Ramos (cell line): Measurements from ENCODE around the gene MYO10.

Experiments
- in situ Hi-C: fragments of 300-500 bp; cut with MboI; formaldehyde crosslinking; loops from one replicate; pipeline ENCODE4 v1.14.3; 2022; ENCODE audit warnings: low sequenced_read_pairs; ENCODE audit not compliant: unreplicated experiment

MYO10 gene

GRCh38 chr5:16918891-16919671, 17.0 kb downstream of the MYO10 start:
- in situ Hi-C loops: no loop called here

- in situ Hi-C loops: no loop called here
Observed at GRCh38 chr5:16918156-16918555, 17.9 kb downstream of the MYO10 start.

GRCh38 chr5:16916262-16916878, 19.7 kb downstream of the MYO10 start:
- in situ Hi-C loops: no loop called here

- in situ Hi-C loops: no loop called here
Observed at GRCh38 chr5:16914584-16914983, 21.5 kb downstream of the MYO10 start.

GRCh38 chr5:16914108-16914435, 22.0 kb downstream of the MYO10 start:
- in situ Hi-C loops: no loop called here

- in situ Hi-C loops: no loop called here
Observed at GRCh38 chr5:16913187-16914107, 22.6 kb downstream of the MYO10 start.

- in situ Hi-C loops: no loop called here
Observed at GRCh38 chr5:16912080-16912479, 24.0 kb downstream of the MYO10 start.

GRCh38 chr5:16909464-16909863, 26.6 kb downstream of the MYO10 start:
- in situ Hi-C loops: no loop called here

- in situ Hi-C loops: no loop called here
Observed at GRCh38 chr5:16907270-16907669, 28.8 kb downstream of the MYO10 start.

- in situ Hi-C loops: no loop called here
Observed at GRCh38 chr5:16906255-16906654, 29.8 kb downstream of the MYO10 start.

GRCh38 chr5:16903480-16904300, 32.4 kb downstream of the MYO10 start:
- in situ Hi-C loops: no loop called here

GRCh38 chr5:16902846-16903245, 33.2 kb downstream of the MYO10 start:
- in situ Hi-C loops: no loop called here

- in situ Hi-C loops: no loop called here
Observed at GRCh38 chr5:16901021-16901644, 35.0 kb downstream of the MYO10 start.

- in situ Hi-C loops: no loop called here
Observed at GRCh38 chr5:16899171-16899570, 36.9 kb downstream of the MYO10 start.

GRCh38 chr5:16897800-16898199, 38.3 kb downstream of the MYO10 start:
- in situ Hi-C loops: no loop called here

- in situ Hi-C loops: no loop called here
Observed at GRCh38 chr5:16897284-16897704, 38.8 kb downstream of the MYO10 start.

- in situ Hi-C loops: no loop called here
Observed at GRCh38 chr5:16896767-16897166, 39.3 kb downstream of the MYO10 start.

- in situ Hi-C loops: no loop called here
Observed at GRCh38 chr5:16894236-16895057, 41.6 kb downstream of the MYO10 start.

GRCh38 chr5:16891033-16891432, 45.1 kb downstream of the MYO10 start:
- in situ Hi-C loops: no loop called here
